ENCODE results near the gene ZFTA.
"Not testable (repeated sequence)": the region's sequence is repeated elsewhere in the genome, so short reads cannot be mapped to it uniquely, and the experiment has no call there.

Gene ZFTA

DNA sequence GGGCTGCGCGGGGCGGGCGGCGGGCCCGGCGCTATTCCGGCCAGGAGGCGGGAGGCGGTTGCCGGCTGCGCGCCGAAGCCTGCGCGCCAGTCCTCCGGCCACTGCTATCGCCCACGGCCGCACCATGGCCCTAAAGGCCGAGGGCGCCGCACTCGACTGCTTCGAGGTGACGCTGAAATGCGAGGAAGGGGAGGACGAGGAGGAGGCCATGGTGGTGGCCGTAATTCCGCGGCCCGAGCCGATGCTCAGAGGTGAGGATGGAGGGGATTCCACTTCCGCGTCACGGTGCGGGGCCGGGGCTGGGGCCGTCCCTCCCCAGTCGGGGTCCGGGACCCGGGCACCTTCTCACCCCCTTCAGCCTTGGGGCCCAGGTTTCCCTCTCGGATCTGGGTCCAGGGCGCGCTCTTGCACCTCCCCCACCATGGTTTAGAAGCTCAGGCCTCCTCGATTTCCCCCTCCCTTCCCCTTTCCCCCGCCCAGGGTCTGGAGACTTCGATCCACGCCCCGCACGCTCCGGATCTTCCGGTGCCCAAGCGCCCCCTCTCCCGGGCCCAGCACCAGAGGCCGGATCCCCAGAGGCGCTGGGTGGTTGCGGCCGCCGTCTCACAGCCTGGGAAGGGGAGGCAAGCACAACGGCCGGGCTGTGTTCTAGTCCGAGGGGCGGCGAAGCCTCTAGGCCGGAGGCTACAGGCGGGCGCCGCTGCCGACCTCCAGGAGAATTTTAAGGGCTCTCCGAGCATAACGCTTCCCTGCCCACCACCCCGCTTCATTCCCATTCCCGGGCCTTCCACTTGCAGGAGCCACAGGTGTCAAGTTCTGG is 45.2 kb upstream of the ZFTA start:
- POLR2A ChIA-PET: interaction anchor here (0.6 to 1.9 kb wide), 6 partner anchors 8 to 48 kb away, joined by 3 to 9 read pairs (median 4); partner anchors contain the start of gene ZFTA
- CTCF ChIA-PET: no interaction called here
- no peak for TF ChIP-seq ELF4 (IDR thresholded peaks at IDR 0.05)
- TF ChIP-seq ARNT (IDR thresholded peaks at IDR 0.05): no peak
- peak; percentile 48; the same call in 1 of the 2 replicates for TF ChIP-seq L3MBTL2 (conservative IDR thresholded peaks at IDR 0.05)
- no peak for TF ChIP-seq TARDBP (IDR thresholded peaks at IDR 0.05)
- peak; percentile 40 for DNase-seq (ENCODE audit: extremely low spot score)

DNA sequence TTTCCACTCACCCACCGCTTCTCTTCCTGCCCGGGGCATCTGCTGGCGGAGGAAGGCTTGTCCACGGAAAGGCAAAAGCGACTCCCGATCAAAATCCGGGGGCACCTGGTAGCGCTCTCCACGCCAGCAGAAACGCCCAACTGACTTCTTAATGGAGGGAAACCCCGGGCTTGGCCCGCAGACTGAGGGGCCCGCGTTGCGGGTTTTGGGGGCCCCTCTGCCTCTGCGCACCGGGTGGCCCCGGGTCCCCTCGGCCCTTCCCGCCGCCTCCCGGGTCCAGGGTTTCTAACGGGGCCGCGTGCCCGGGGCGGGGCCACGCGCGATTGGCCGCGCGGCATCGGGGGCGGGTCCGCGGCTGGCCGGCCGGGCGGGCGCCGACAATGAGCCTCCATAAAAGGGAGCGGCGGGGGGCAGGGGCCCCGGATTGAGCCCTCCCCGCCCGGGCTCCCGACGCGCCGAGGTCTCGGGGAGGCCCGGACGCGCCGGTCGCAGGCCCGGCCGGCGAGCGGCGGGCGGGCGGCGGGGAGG is 44.5 kb upstream of the ZFTA start, which contains the start of gene SPINDOC:
Gene SPINDOC, plus strand, starts transcription at position 422 of the 528 bp plus-strand sequence. CDS start 231 bp downstream, outside the sequence.
- TF ChIP-seq L3MBTL2 (conservative IDR thresholded peaks at IDR 0.05) (peak; percentile 89), TARDBP (IDR thresholded peaks at IDR 0.05) (no peak)
- ChIA-PET CTCF (no interaction called here), POLR2A (interaction anchor here (1.0 to 1.9 kb wide), 5 partner anchors 10 to 47 kb away, joined by 4 to 9 read pairs (median 6); partner anchors contain the start of gene ZFTA)
- DNase-seq (ENCODE audit: extremely low spot score): peak; percentile 90

DNA sequence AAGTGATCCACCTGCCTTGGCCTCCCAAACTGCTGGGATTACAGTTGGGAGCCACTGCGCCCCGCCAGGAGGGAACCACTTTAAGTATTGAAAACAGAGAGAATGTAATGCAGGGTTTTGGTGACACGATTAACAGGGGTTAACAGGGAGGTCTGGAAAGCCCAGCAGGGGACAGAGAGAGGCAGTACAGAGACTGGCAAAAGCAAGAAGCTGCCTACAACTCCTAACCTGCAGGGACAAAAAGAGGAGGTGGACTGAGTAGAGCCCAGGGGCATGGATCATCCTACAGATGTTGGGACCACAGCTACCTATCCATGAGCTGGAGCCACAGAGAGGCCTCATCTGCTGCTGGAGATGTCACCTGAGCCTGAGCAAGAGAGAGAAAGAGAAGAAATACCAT is 42.9 kb upstream of the ZFTA start:
- TF ChIP-seq SP1 (IDR thresholded peaks at IDR 0.05) (no peak), FOXK2 (IDR thresholded peaks at IDR 0.05) (no peak), LEF1 (IDR thresholded peaks at IDR 0.05; ENCODE audit: borderline replicate concordance) (no peak), ELF4 (IDR thresholded peaks at IDR 0.05) (no peak), CTBP1 (IDR thresholded peaks at IDR 0.05; ENCODE audit: borderline replicate concordance) (no peak), SUZ12 (IDR thresholded peaks at IDR 0.05) (no peak), FOXM1 (IDR thresholded peaks at IDR 0.05; ENCODE audit: borderline replicate concordance) (no peak), L3MBTL2 (conservative IDR thresholded peaks at IDR 0.05) (no peak), NFRKB (IDR thresholded peaks at IDR 0.05) (no peak), HDGF (IDR thresholded peaks at IDR 0.05; ENCODE audit: borderline replicate concordance) (no peak), ARNT (IDR thresholded peaks at IDR 0.05) (no peak)
- TF ChIP-seq, protein P1, sequence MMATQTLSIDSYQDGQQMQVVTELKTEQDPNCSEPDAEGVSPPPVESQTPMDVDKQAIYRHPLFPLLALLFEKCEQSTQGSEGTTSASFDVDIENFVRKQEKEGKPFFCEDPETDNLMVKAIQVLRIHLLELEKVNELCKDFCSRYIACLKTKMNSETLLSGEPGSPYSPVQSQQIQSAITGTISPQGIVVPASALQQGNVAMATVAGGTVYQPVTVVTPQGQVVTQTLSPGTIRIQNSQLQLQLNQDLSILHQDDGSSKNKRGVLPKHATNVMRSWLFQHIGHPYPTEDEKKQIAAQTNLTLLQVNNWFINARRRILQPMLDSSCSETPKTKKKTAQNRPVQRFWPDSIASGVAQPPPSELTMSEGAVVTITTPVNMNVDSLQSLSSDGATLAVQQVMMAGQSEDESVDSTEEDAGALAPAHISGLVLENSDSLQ (IDR thresholded peaks at IDR 0.05): no peak
- ChIA-PET CTCF (no interaction called here), POLR2A (interaction anchor here (1.3 to 2.0 kb wide), 4 partner anchors 9 to 43 kb away, joined by 5 to 10 read pairs (median 7); partner anchors contain the start of genes MARK2 and ZFTA)
- DNase-seq (ENCODE audit: extremely low spot score): no peak

DNA sequence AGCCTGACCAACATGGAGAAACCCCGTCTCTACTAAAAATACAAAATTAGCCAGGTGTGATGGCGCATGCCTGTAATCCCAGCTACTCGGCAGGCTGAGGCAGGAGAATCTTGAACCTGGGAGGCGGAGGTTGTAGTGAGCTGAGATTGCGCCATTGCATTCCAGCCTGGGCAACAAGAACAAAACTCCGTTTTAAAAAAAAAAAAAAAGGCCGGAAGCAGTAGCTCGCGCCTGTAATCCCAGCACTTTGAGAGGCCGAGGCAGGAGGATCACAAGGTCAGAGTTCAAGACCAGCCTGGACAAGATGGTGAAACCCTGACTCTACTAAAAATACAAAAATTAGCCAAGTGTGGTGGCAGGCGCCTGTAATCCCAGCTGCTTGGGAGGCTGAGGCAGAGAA is 41.8 kb upstream of the ZFTA start:
- CTCF ChIA-PET: interaction anchor here (0.8 kb wide), 1 partner anchor 72 kb away, joined by 3 read pairs; no protein-coding TSS in a partner anchor
- POLR2A ChIA-PET; DNase-seq (ENCODE audit: extremely low spot score): not testable (repeated sequence)

DNA sequence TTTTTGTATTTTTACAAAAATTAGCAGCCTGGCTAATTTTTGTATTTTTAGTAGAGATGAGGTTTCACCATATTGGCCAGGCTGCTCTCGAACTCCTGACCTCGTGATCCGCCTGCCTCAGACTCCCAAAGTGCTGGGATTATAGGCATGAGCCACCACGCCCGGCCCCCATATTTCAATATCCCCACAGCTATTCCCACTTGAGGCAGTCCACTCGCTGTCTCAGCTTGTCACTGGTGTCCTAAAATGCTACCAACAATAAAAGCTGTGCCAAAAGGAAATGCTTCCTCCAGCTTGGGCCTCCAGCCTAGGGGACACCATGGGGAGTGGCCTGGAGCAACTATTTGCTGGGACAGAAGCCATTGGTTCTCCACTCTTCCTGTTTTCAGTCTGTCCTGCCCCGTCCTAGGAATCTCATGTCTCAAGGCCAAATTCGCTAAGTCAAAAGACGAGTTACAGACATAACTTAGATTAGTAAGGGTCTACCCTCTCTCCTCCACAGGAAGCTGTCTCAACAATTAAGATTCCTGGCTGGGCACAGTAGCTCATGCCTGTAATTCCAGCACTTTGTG is 37.4 kb upstream of the ZFTA start:
- CTCF ChIA-PET: no interaction called here
- POLR2A ChIA-PET: interaction anchor here (1.2 kb wide), 1 partner anchor 8 kb away, joined by 3 read pairs; no protein-coding TSS in a partner anchor
- DNase-seq (ENCODE audit: extremely low spot score): no peak
- TF ChIP-seq LEF1 (IDR thresholded peaks at IDR 0.05; ENCODE audit: borderline replicate concordance) (no peak), HDGF (IDR thresholded peaks at IDR 0.05; ENCODE audit: borderline replicate concordance) (no peak)

DNA sequence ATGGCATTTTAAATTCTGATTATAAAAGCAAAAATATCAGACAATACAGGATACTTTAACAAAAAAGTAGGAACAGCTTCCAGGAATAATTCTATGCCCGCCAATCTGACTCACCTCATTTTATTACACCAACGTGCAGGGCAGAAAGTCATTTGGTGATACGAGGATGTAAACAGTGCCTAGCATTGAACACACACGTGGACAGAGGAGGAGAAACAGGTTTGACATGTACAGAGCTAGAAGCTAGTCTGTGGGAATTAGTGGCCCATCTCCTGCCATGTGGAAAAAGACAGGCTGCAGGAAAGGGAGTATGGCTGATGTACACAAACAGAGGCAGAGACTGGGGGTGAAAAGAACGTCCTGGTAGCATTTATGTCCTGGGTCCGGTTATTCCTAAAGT is 35.7 kb upstream of the ZFTA start:
- CTCF ChIA-PET: no interaction called here
- POLR2A ChIA-PET: interaction anchor here (1.3 to 2.2 kb wide), 2 partner anchors 10 to 14 kb away, joined by 3 to 9 read pairs; no protein-coding TSS in a partner anchor
- no peak for TF ChIP-seq LEF1 (IDR thresholded peaks at IDR 0.05; ENCODE audit: borderline replicate concordance)
- no peak for TF ChIP-seq FOXM1 (IDR thresholded peaks at IDR 0.05; ENCODE audit: borderline replicate concordance)
- TF ChIP-seq ELF4 (IDR thresholded peaks at IDR 0.05): no peak
- no peak for TF ChIP-seq FOXA1 (IDR thresholded peaks at IDR 0.05)
- TF ChIP-seq TARDBP (IDR thresholded peaks at IDR 0.05): no peak
- TF ChIP-seq ZNF384 (IDR thresholded peaks at IDR 0.05): no peak
- TF ChIP-seq, protein P1 (IDR thresholded peaks at IDR 0.05): no peak
- no peak for TF ChIP-seq ARNT (IDR thresholded peaks at IDR 0.05)
- no peak for TF ChIP-seq CTBP1 (IDR thresholded peaks at IDR 0.05; ENCODE audit: borderline replicate concordance)
- TF ChIP-seq BHLHE40 (IDR thresholded peaks at IDR 0.05; ENCODE audit: borderline replicate concordance): no peak
- TF ChIP-seq HDGF (IDR thresholded peaks at IDR 0.05; ENCODE audit: borderline replicate concordance): no peak
- TF ChIP-seq SUZ12 (IDR thresholded peaks at IDR 0.05): no peak
- no peak for TF ChIP-seq FOXK2 (IDR thresholded peaks at IDR 0.05)
- TF ChIP-seq SP1 (IDR thresholded peaks at IDR 0.05): no peak
- no peak for TF ChIP-seq NFRKB (IDR thresholded peaks at IDR 0.05)
- DNase-seq (ENCODE audit: extremely low spot score): no peak

Measured in HEK293T (cell line).